Chondrocyte (in vitro differentiated cells): ENCODE measurements around the gene TPP2. TPM values are rescaled to one million over a fixed set of nuclear protein-coding genes. Genes with fewer than 3 reads are reported as not detected.
A peak's percentile ranks its signal among the peaks of the same experiment; 100 is the strongest.

Source experiments
- DNase-seq: peaks from one replicate; pipeline ENCODE4 v3.0.0; 2021; ENCODE audit warnings: mixed read lengths, low spot score
- H3K27ac Mint-ChIP-seq: one replicate; pipeline ENCODE4 v1.8.0; 2021; ENCODE audit warnings: mild to moderate bottlenecking, moderate library complexity, mixed read lengths; ENCODE audit not compliant: unreplicated experiment
- H3K27me3 Mint-ChIP-seq: 2 replicates; pipeline ENCODE4 v1.8.0; 2021; ENCODE audit warnings: low read depth, mixed read lengths
- H3K36me3 Mint-ChIP-seq: 2 replicates; pipeline ENCODE4 v1.8.0; 2021; ENCODE audit warnings: low read depth, mixed read lengths
- H3K4me1 Mint-ChIP-seq: 2 replicates; pipeline ENCODE4 v1.8.0; 2021; ENCODE audit warnings: low read depth, mild to moderate bottlenecking, mixed read lengths
- H3K4me3 Mint-ChIP-seq: one replicate; pipeline ENCODE4 v1.8.0; 2021; ENCODE audit warnings: mild to moderate bottlenecking, moderate library complexity, mixed read lengths; ENCODE audit not compliant: unreplicated experiment
- H3K9me3 Mint-ChIP-seq: 2 replicates; pipeline ENCODE4 v1.8.0; 2021; ENCODE audit warnings: low read depth, mixed read lengths
- CTCF ChIP-seq: fragments of 200-600 bp; sonication (generic); IDR thresholded peaks from 2 replicates; pipeline ENCODE4 v1.5.0; 2021; ENCODE audit warnings: antibody characterized with exemption, mild to moderate bottlenecking, moderate library complexity
- long read RNA-seq: library from polyadenylated mRNA; stranded (forward); transcript quantifications from one replicate; pipeline ENCODE4 v2.0.0, GENCODE V29; 2021
- total RNA-seq: library from RNA; stranded (reverse); gene quantifications from 3 replicates; pipeline ENCODE4 v1.2.1, GENCODE V29; 2021

Gene TPP2
- total RNA-seq = 27.6 to 36.0 TPM (median 27.8 TPM) in 3 replicates
- long read RNA-seq, full-length matches to known transcripts = 43 of 49 reads
- long read RNA-seq, partial matches to known transcripts = 2 of 49 reads
- long read RNA-seq, other reads (novel, unspliced or antisense) = 4 of 49 reads

- DNase-seq = peak; percentile 100
- H3K9me3 Mint-ChIP-seq = no peaks in the 10 kb centered on the region
- H3K27me3 Mint-ChIP-seq = no peaks in the 10 kb centered on the region
- H3K4me1 Mint-ChIP-seq = peaks cover 50% of the 10 kb centered on the region
- H3K27ac Mint-ChIP-seq = peak within 1 kb of the TSS; percentile 99
- TF ChIP-seq CTCF = no peak
- H3K4me3 Mint-ChIP-seq = peak within 1 kb of the TSS; percentile 98
- no peaks in the 10 kb centered on the region for H3K36me3 Mint-ChIP-seq
Measured at GRCh38 chr13:102596147-102597028, at the start of gene TPP2. TSS of gene TPP2 (plus strand) at chr13:102596986. CDS start at chr13:102597039, 53 bp downstream.

GRCh38 chr13:102548811-102549210, 48.0 kb upstream of the TPP2 start:
- H3K9me3 Mint-ChIP-seq = peaks cover 19% of the 10 kb centered on the region
- no peaks in the 10 kb centered on the region for H3K4me1 Mint-ChIP-seq
- H3K27ac Mint-ChIP-seq = no peak overlapping the region
- no peak for DNase-seq
- no peak overlapping the region for H3K4me3 Mint-ChIP-seq
- no peaks in the 10 kb centered on the region for H3K36me3 Mint-ChIP-seq
- no peak for TF ChIP-seq CTCF
- H3K27me3 Mint-ChIP-seq = peaks cover 35% of the 10 kb centered on the region

GRCh38 chr13:102550507-102550906, 46.3 kb upstream of the TPP2 start:
- no peaks in the 10 kb centered on the region for H3K4me1 Mint-ChIP-seq
- H3K4me3 Mint-ChIP-seq = no peak overlapping the region
- no peak for TF ChIP-seq CTCF
- H3K9me3 Mint-ChIP-seq = peaks cover 8% of the 10 kb centered on the region
- no peak overlapping the region for H3K27ac Mint-ChIP-seq
- DNase-seq = no peak
- H3K36me3 Mint-ChIP-seq = no peaks in the 10 kb centered on the region
- peaks cover 30% of the 10 kb centered on the region for H3K27me3 Mint-ChIP-seq

- no peak for DNase-seq
- peaks cover 6% of the 10 kb centered on the region for H3K9me3 Mint-ChIP-seq
- peaks cover 14% of the 10 kb centered on the region for H3K27me3 Mint-ChIP-seq
- H3K27ac Mint-ChIP-seq = no peak overlapping the region
- peaks cover 4% of the 10 kb centered on the region for H3K4me1 Mint-ChIP-seq
- no peak overlapping the region for H3K4me3 Mint-ChIP-seq
- peak; percentile 84 for TF ChIP-seq CTCF
- no peaks in the 10 kb centered on the region for H3K36me3 Mint-ChIP-seq
Measured at GRCh38 chr13:102555914-102556553, 40.8 kb upstream of the TPP2 start.

GRCh38 chr13:102556806-102557205, 40.0 kb upstream of the TPP2 start:
- TF ChIP-seq CTCF = no peak

More at GRCh38 chr13:102556806-102557205, 40.0 kb upstream of the TPP2 start:
- H3K36me3 Mint-ChIP-seq = no peaks in the 10 kb centered on the region
- no peak overlapping the region for H3K27ac Mint-ChIP-seq
- H3K4me3 Mint-ChIP-seq = no peak overlapping the region
- peaks cover 14% of the 10 kb centered on the region for H3K27me3 Mint-ChIP-seq
- H3K4me1 Mint-ChIP-seq = peaks cover 4% of the 10 kb centered on the region
- no peak for DNase-seq
- H3K9me3 Mint-ChIP-seq = peaks cover 6% of the 10 kb centered on the region
